ACC112 (cell line): ENCODE measurements around the gene SRSF2.

Experiments used
- H2AFZ ChIP-seq: fragments of 200-600 bp; sonication (generic); one replicate; pipeline ENCODE4 v1.6.0; 2017; ENCODE audit warnings: antibody characterized with exemption, low read length; ENCODE audit not compliant: unreplicated experiment
- H3K27ac ChIP-seq: fragments of 200-600 bp; sonication (generic); 2 replicates; pipeline ENCODE4 v1.5.1; 2014; ENCODE audit warnings: low read depth, mild to moderate bottlenecking, antibody characterized with exemption, low read length, moderate library complexity
- H3K27me3 ChIP-seq: fragments of 200-600 bp; sonication (generic); 2 replicates; pipeline ENCODE4 v1.6.1; 2014; ENCODE audit warnings: mild to moderate bottlenecking, antibody characterized with exemption, low read length, moderate library complexity, mixed read lengths; ENCODE audit not compliant: insufficient read depth
- H3K36me3 ChIP-seq: fragments of 200-600 bp; sonication (generic); 2 replicates; pipeline ENCODE4 v1.6.1; 2016; ENCODE audit warnings: mild to moderate bottlenecking, antibody characterized with exemption, low read length, moderate library complexity, mixed read lengths; ENCODE audit not compliant: insufficient read depth
- H3K4me1 ChIP-seq: fragments of 200-600 bp; sonication (generic); one replicate; pipeline ENCODE4 v1.6.1; 2016; ENCODE audit warnings: low read length, mixed read lengths; ENCODE audit not compliant: insufficient read depth, unreplicated experiment, control insufficient read depth
- H3K4me3 ChIP-seq: fragments of 200-600 bp; sonication (generic); 2 replicates; pipeline ENCODE4 v1.5.1; 2014; ENCODE audit warnings: mild to moderate bottlenecking, low read depth, low read length
- H3K79me2 ChIP-seq: fragments of 200-600 bp; sonication (generic); one replicate; pipeline ENCODE4 v1.6.0; 2016; ENCODE audit warnings: low read length; ENCODE audit not compliant: control insufficient read depth, unreplicated experiment, insufficient read depth

SRSF2 gene

GRCh38 chr17:76737082-76737675 lies at the start of gene SRSF2:
Gene SRSF2, minus strand, starts transcription at chr17:76737331. Its CDS starts 171 bp downstream, at chr17:76737160.
- Histone ChIP-seq H3K36me3 (peaks cover 44% of the 10 kb centered on the region), H3K4me1 (peaks cover 28% of the 10 kb centered on the region), H3K79me2 (peaks cover 76% of the 10 kb centered on the region), H3K27me3 (no peaks in the 10 kb centered on the region), H3K27ac (peak within 1 kb of the TSS; percentile 92), H3K4me3 (peak within 1 kb of the TSS; percentile 87), H2AFZ (peak within 1 kb of the TSS; percentile 12)

GRCh38 chr17:76784926-76785325 lies 47.8 kb upstream of the SRSF2 start:
- Histone ChIP-seq H3K36me3 (0 out of 2 replicates have a peak, but pooled peaks cover 3% of the 10 kb centered on the region), H3K4me1 (peaks cover 6% of the 10 kb centered on the region), H3K79me2 (no peaks in the 10 kb centered on the region), H3K27ac (no peak overlapping the region), H3K4me3 (no peak overlapping the region), H2AFZ (no peak overlapping the region), H3K27me3 (no peaks in the 10 kb centered on the region)

GRCh38 chr17:76783146-76783545 lies 46.0 kb upstream of the SRSF2 start:
- Histone ChIP-seq H2AFZ (no peak overlapping the region), H3K79me2 (no peaks in the 10 kb centered on the region), H3K27ac (no peak overlapping the region), H3K36me3 (peaks cover 5% of the 10 kb centered on the region; the same call in 1 of the 2 replicates), H3K4me3 (no peak overlapping the region), H3K27me3 (no peaks in the 10 kb centered on the region), H3K4me1 (peaks cover 6% of the 10 kb centered on the region)

- Histone ChIP-seq H3K4me1 (no peaks in the 10 kb centered on the region), H3K27ac (no peak overlapping the region), H3K79me2 (no peaks in the 10 kb centered on the region), H3K27me3 (no peaks in the 10 kb centered on the region), H3K4me3 (no peak overlapping the region), H3K36me3 (peaks cover 9% of the 10 kb centered on the region), H2AFZ (no peak overlapping the region)
These were observed 44.2 kb upstream of the SRSF2 start for GRCh38 chr17:76781056-76781982.

- H3K36me3 ChIP-seq: peaks cover 24% of the 10 kb centered on the region
- peaks cover 7% of the 10 kb centered on the region for H3K4me1 ChIP-seq
- H2AFZ ChIP-seq: no peak overlapping the region
- H3K79me2 ChIP-seq: no peaks in the 10 kb centered on the region
- H3K27me3 ChIP-seq: no peaks in the 10 kb centered on the region
- no peak overlapping the region for H3K27ac ChIP-seq
- no peak overlapping the region for H3K4me3 ChIP-seq
These were observed 38.0 kb upstream of the SRSF2 start for GRCh38 chr17:76775021-76775600.

GRCh38 chr17:76772842-76773525 lies 35.9 kb upstream of the SRSF2 start:
- no peaks in the 10 kb centered on the region for H3K79me2 ChIP-seq
- peaks cover 24% of the 10 kb centered on the region for H3K36me3 ChIP-seq
- H3K27me3 ChIP-seq: no peaks in the 10 kb centered on the region
- H3K4me3 ChIP-seq: peak overlapping the region; percentile 53
- H2AFZ ChIP-seq: peak overlapping the region; percentile 65
- H3K4me1 ChIP-seq: peaks cover 7% of the 10 kb centered on the region
- peak overlapping the region; percentile 74 for H3K27ac ChIP-seq

- no peaks in the 10 kb centered on the region for H3K4me1 ChIP-seq
- H3K27me3 ChIP-seq: no peaks in the 10 kb centered on the region
- H3K27ac ChIP-seq: no peak overlapping the region
These were observed 21.4 kb upstream of the SRSF2 start for GRCh38 chr17:76758570-76758969.

GRCh38 chr17:76757256-76757655 lies 20.1 kb upstream of the SRSF2 start:
- Histone ChIP-seq H3K79me2 (no peaks in the 10 kb centered on the region), H3K4me3 (no peak overlapping the region), H3K27ac (no peak overlapping the region), H3K36me3 (peaks cover 18% of the 10 kb centered on the region), H2AFZ (no peak overlapping the region), H3K4me1 (no peaks in the 10 kb centered on the region), H3K27me3 (no peaks in the 10 kb centered on the region)

More at GRCh38 chr17:76758570-76758969, 21.4 kb upstream of the SRSF2 start:
- Histone ChIP-seq H3K79me2 (no peaks in the 10 kb centered on the region), H3K36me3 (peaks cover 18% of the 10 kb centered on the region), H2AFZ (no peak overlapping the region), H3K4me3 (no peak overlapping the region)

GRCh38 chr17:76755285-76755684 lies 18.2 kb upstream of the SRSF2 start:
- H3K27me3 ChIP-seq: no peaks in the 10 kb centered on the region
- no peak overlapping the region for H3K27ac ChIP-seq
- no peak overlapping the region for H2AFZ ChIP-seq
- H3K36me3 ChIP-seq: peaks cover 18% of the 10 kb centered on the region
- H3K4me1 ChIP-seq: no peaks in the 10 kb centered on the region
- no peaks in the 10 kb centered on the region for H3K79me2 ChIP-seq
- H3K4me3 ChIP-seq: no peak overlapping the region
